Adrenal gland (tissue), 5 donors: Measurements from ENCODE around the gene SLC44A5.
A peak's percentile ranks its signal among the peaks of the same experiment; 100 is the strongest.

Experiments
- CTCF ChIP-seq, 6 experiments: fragments of 450-650 bp in 4 of 6; fragments of 200-600 bp in 2 of 6; sonication (generic) in 1 of 6; IDR thresholded peaks; 1 replicate in 5 of 6; 2 replicates in 1 of 6; pipeline versions ENCODE4 v1.5.1 to v1.8.0; 2016 to 2021; ENCODE audit warnings: antibody characterized with exemption in 6 of 6, mild to moderate bottlenecking in 2 of 6, moderate library complexity in 1 of 6
- POLR2A ChIP-seq, 2 donors: fragments of 450-650 bp; IDR thresholded peaks; one replicate each; pipeline ENCODE4 v1.6.1; 2017; ENCODE audit warnings: antibody characterized with exemption in 2 of 2, mild to moderate bottlenecking in 2 of 2, moderate library complexity in 1 of 2
- donor health status: DM: no; HTN: no; CAD: no.

- no peak for TF ChIP-seq POLR2A (IDR thresholded peaks at IDR 0.05)
- TF ChIP-seq CTCF (IDR thresholded peaks at IDR 0.05): peak; percentile 55 to 94 (median 76)
Observed at GRCh38 chr1:75203415-75204277, 407.3 kb downstream of the SLC44A5 start.
